HEK293T (cell line): Measurements from ENCODE around the gene ULK1.
"Not testable (repeated sequence)": the region's sequence is repeated elsewhere in the genome, so short reads cannot be mapped to it uniquely, and the experiment has no call there.

ENCODE experiments used
- ELF4 ChIP-seq: fragments of 450-650 bp; IDR thresholded peaks from 2 replicates; pipeline ENCODE4 v1.6.1; 2017; ENCODE audit warnings: antibody characterized with exemption
- FOXM1 ChIP-seq: fragments of 450-650 bp; IDR thresholded peaks from 2 replicates; pipeline ENCODE4 v1.6.1; 2017; ENCODE audit warnings: mild to moderate bottlenecking, borderline replicate concordance
- HDGF ChIP-seq: fragments of 450-650 bp; IDR thresholded peaks from 2 replicates; pipeline ENCODE4 v1.6.1; 2017; ENCODE audit warnings: antibody characterized with exemption, borderline replicate concordance
- PKNOX1 ChIP-seq: fragments of 450-650 bp; IDR thresholded peaks from 2 replicates; pipeline ENCODE4 v1.6.1; 2016
- SP1 ChIP-seq: fragments of 450-650 bp; IDR thresholded peaks from 2 replicates; pipeline ENCODE4 v1.6.1; 2017
- SUZ12 ChIP-seq: fragments of 450-650 bp; IDR thresholded peaks from 2 replicates; pipeline ENCODE4 v1.6.1; 2016; ENCODE audit warnings: mild to moderate bottlenecking

DNA sequence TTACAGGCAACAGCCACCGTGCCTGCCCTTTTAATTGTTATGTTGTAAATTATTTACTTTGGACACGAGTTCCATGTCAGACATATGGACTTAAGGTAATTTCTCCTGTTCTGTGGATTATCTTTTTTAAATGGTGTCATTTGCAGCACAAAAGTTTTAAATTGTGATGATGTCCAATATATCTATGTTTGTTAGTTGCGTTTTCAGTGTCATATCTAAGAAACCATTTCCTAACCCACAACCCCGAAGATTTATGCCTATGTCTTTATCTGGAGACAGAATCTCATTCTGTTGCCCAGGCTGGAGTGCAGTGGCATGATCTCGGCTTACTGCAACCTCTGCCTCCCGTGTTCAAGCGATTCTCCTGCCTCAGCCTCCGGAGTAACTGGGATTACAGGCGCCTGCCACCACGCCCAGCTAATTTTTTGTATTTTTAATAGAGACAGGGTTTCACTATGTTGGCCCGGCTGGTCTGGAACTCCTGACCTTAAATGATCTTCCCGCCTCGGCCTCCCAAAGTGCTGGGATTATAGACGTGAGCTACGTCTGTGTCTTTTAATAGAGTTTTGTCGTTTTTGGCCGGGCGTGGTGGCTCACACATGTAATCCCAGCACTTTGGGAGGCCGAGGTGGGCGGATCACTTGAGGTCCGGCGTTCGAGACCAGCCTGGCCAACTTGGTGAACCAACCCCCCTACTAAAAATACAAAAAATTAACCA, 54.5 kb downstream of the ULK1 start:
- not testable (repeated sequence) for TF ChIP-seq SUZ12, SP1, ELF4, HDGF, FOXM1
- TF ChIP-seq PKNOX1: peak; percentile 65
